ENCODE measurements around the gene KLHL36.

KLHL36 gene

DNA sequence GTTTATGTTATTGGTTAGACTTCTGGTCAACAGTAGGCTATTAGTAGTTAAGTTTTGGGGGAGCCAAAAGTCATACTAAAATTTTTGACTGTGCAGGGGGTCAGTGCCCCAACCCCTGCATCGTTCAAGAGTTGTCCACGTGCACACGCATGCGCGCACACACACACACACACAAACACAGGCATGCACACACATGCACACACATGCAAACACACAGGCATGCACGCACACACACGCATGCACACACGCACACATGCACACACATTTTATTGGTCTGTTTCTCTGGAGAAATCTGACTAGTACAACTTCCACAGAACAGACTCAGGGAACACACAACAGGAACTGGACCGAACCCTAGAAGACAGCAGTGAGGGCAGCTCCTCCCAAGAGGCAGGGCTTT lies 27.1 kb downstream of the KLHL36 start:
- Histone ChIP-seq H3K4me3 (ENCODE audit: low read depth, low read length) (no peak overlapping the region), H3K36me3 (no peaks in the 10 kb centered on the region), H3K27me3 (no peaks in the 10 kb centered on the region; the same call in 1 of the 2 replicates), H3K9me3 (no peaks in the 10 kb centered on the region), H3K4me1 (peaks cover 5% of the 10 kb centered on the region)
- TF ChIP-seq, protein P1, sequence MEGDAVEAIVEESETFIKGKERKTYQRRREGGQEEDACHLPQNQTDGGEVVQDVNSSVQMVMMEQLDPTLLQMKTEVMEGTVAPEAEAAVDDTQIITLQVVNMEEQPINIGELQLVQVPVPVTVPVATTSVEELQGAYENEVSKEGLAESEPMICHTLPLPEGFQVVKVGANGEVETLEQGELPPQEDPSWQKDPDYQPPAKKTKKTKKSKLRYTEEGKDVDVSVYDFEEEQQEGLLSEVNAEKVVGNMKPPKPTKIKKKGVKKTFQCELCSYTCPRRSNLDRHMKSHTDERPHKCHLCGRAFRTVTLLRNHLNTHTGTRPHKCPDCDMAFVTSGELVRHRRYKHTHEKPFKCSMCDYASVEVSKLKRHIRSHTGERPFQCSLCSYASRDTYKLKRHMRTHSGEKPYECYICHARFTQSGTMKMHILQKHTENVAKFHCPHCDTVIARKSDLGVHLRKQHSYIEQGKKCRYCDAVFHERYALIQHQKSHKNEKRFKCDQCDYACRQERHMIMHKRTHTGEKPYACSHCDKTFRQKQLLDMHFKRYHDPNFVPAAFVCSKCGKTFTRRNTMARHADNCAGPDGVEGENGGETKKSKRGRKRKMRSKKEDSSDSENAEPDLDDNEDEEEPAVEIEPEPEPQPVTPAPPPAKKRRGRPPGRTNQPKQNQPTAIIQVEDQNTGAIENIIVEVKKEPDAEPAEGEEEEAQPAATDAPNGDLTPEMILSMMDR (IDR thresholded peaks at IDR 0.05; ENCODE audit: low read depth, low read length), result no peak
- no peak for DNase-seq

DNA sequence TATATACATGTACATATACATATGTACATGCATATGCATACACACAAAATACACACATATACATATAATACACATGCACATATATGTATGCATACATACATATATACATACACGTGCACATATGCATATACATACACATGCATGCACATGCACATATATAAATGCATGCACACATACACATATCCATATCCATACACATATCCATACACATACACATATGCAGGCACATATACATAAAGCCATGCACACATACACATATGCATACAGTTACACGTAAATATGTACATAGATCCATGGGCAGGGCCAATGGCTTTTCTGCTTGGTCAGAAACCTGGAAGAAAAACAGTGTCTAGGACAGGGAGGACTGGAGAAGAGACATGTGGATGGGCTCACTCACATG lies 27.6 kb downstream of the KLHL36 start:
- no peaks in the 10 kb centered on the region for H3K9me3 ChIP-seq
- TF ChIP-seq, protein P1 (IDR thresholded peaks at IDR 0.05; ENCODE audit: low read depth, low read length), result no peak
- peaks cover 5% of the 10 kb centered on the region for H3K4me1 ChIP-seq
- H3K36me3 ChIP-seq, result no peaks in the 10 kb centered on the region
- no peak overlapping the region for H3K4me3 ChIP-seq (ENCODE audit: low read depth, low read length)
- DNase-seq, result no peak
- no peaks in the 10 kb centered on the region; the same call in 1 of the 2 replicates for H3K27me3 ChIP-seq

DNA sequence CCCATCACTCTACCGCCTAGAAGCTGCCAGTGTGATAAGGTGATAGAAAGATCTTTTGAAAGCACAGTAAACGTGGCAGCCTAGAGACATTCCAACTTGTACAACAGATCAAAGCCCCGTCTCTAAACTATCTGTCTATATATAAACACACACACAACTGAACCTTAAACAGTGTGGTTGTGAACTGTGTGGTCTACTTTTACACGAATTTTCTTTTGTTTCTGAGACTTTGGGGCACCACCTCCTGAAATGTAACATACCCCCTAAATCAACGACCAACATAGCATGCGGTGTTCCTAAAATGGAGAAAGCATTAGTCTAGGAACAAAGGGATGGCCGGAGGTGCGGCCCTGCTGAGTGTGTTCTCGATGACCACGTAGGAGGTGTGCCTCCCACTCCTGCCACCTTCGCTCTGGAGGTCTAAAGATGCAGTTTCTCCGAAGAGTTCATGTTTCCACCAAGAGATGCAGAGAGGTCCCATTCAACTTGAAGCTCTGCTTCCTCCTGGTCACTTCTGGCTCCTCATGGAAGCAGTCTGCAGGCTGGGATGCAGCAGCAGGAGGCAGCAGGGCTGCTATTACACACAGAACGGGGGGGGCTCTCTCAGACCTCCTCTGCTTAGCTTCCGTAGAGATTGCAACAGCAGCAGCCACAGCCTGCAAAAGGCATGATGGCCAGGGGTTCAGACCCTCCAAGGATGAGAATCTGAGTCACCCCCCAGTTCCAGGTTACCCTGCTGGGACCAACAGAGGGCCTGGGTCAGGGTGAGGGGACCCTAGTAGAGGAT lies 28.9 kb downstream of the KLHL36 start:
- TF ChIP-seq, protein P1 (IDR thresholded peaks at IDR 0.05; ENCODE audit: low read depth, low read length), result no peak
- DNase-seq, result no peak
- Histone ChIP-seq H3K27me3 (no peaks in the 10 kb centered on the region; the same call in 1 of the 2 replicates), H3K4me1 (no peaks in the 10 kb centered on the region), H3K36me3 (no peaks in the 10 kb centered on the region), H3K9me3 (no peaks in the 10 kb centered on the region), H3K4me3 (ENCODE audit: low read depth, low read length) (no peak overlapping the region)

DNA sequence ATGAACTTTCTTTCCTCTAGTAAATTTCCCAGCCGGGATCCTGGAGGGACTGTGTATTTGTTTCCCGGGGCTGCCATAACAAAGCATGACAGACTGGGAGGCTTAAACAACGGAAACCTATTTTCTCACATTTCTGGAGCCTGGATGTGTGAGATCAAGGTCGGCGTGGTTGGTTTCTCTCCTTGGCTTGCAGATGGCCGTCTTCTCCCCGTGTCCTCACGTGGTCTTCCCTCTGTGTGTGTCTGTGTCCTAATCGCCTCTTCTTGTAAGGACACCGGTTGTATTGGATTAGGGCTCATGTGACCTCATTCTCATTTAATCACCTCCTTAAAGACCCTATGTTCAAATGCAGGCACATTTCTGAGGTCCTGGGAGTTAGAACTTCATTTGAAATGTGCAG lies 29.5 kb downstream of the KLHL36 start:
- H3K36me3 ChIP-seq, result no peaks in the 10 kb centered on the region
- no peak overlapping the region for H3K4me3 ChIP-seq (ENCODE audit: low read depth, low read length)
- H3K9me3 ChIP-seq, result no peaks in the 10 kb centered on the region
- H3K4me1 ChIP-seq, result no peaks in the 10 kb centered on the region
- no peaks in the 10 kb centered on the region for H3K27me3 ChIP-seq
- TF ChIP-seq, protein P1 (IDR thresholded peaks at IDR 0.05; ENCODE audit: low read depth, low read length), result no peak
- DNase-seq, result no peak

DNA sequence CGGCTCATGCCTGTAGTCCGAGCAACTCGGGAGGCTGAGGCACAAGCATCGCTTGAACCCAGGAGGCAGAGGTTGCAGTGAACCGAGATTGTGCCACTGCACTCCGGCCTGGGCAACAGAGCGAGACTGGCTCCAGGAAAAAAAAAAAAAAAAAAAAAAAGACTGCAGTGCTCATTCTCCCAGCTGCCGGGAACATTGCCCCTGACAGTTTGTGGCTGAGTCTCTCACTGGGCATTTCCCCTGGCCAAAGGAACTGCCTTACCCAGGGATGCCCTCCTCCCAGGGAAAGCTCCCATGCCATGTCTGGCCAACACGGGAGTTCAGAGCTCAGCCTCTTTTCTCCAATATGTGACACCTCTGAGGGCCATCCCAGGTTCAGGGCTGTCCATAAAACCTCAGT lies 30.2 kb downstream of the KLHL36 start:
- DNase-seq, result no peak
- TF ChIP-seq, protein P1 (IDR thresholded peaks at IDR 0.05; ENCODE audit: low read depth, low read length), result no peak
- no peaks in the 10 kb centered on the region for H3K9me3 ChIP-seq
- no peaks in the 10 kb centered on the region for H3K4me1 ChIP-seq
- no peaks in the 10 kb centered on the region for H3K36me3 ChIP-seq
- no peaks in the 10 kb centered on the region for H3K27me3 ChIP-seq
- no peak overlapping the region for H3K4me3 ChIP-seq (ENCODE audit: low read depth, low read length)

GRCh38 chr16:84680165-84680842 lies 32.0 kb downstream of the KLHL36 start:
- no peaks in the 10 kb centered on the region for H3K36me3 ChIP-seq
- no peaks in the 10 kb centered on the region for H3K4me1 ChIP-seq
- no peak for DNase-seq
- H3K27me3 ChIP-seq, result no peaks in the 10 kb centered on the region
- H3K4me3 ChIP-seq (ENCODE audit: low read depth, low read length), result no peak overlapping the region
- no peaks in the 10 kb centered on the region for H3K9me3 ChIP-seq
- TF ChIP-seq, protein P1 (IDR thresholded peaks at IDR 0.05; ENCODE audit: low read depth, low read length), result no peak
